Astrocyte (in vitro differentiated cells and primary cell): ENCODE measurements around the gene APOBEC2. TPM values are rescaled to one million over a fixed set of nuclear protein-coding genes. Genes with fewer than 3 reads are reported as not detected.

Experiments
- DNase-seq: peaks from one replicate; pipeline ENCODE4 v3.0.0-alpha.2; 2010; ENCODE audit warnings: low read depth
- FAIRE-seq: peaks from 2 replicates; lab custom pipeline; 2011; peaks lifted over from hg19 to GRCh38; lab: Jason Lieb, UNC
- H2AFZ ChIP-seq: 2 replicates; pipeline ENCODE4 v1.6.0; 2012; ENCODE audit warnings: low read depth, low read length, inconsistent platforms
- H3K27ac ChIP-seq: 2 replicates; pipeline ENCODE4 v1.5.1; 2011; ENCODE audit warnings: low read depth, low read length, inconsistent platforms
- H3K27me3 ChIP-seq: 2 replicates; pipeline ENCODE4 v1.6.0; 2011; ENCODE audit warnings: low read length, inconsistent platforms; ENCODE audit not compliant: insufficient read depth
- H3K36me3 ChIP-seq: 2 replicates; pipeline ENCODE4 v1.5.1; 2011; ENCODE audit warnings: low read length, inconsistent platforms; ENCODE audit not compliant: insufficient read depth
- H3K4me1 ChIP-seq: 2 replicates; pipeline ENCODE4 v1.5.1; 2011; ENCODE audit warnings: low read length, inconsistent platforms; ENCODE audit not compliant: insufficient read depth
- H3K4me2 ChIP-seq: 2 replicates; pipeline ENCODE4 v1.6.0; 2012; ENCODE audit warnings: low read length, inconsistent platforms
- H3K4me3 ChIP-seq: 2 replicates; pipeline ENCODE4 v1.5.1; 2011; ENCODE audit warnings: low read depth, mild to moderate bottlenecking, low read length, inconsistent platforms; ENCODE audit not compliant: insufficient read depth
- H3K79me2 ChIP-seq: 2 replicates; pipeline ENCODE4 v1.6.0; 2012; ENCODE audit warnings: mild to moderate bottlenecking, low read length, inconsistent platforms; ENCODE audit not compliant: insufficient read depth
- H3K9ac ChIP-seq: 2 replicates; pipeline ENCODE4 v1.6.0; 2012; ENCODE audit warnings: mild to moderate bottlenecking, low read length, inconsistent platforms
- H3K9me3 ChIP-seq: 2 replicates; pipeline ENCODE4 v1.5.1; 2012; ENCODE audit warnings: low read depth, mild to moderate bottlenecking, low read length, inconsistent platforms; ENCODE audit not compliant: insufficient read depth
- H4K20me1 ChIP-seq: 2 replicates; pipeline ENCODE4 v1.6.0; 2012; ENCODE audit warnings: low read length, inconsistent platforms; ENCODE audit not compliant: insufficient read depth
- H3K27ac Mint-ChIP-seq: one replicate; pipeline ENCODE4 v1.8.0; 2021; ENCODE audit warnings: mild to moderate bottlenecking, mixed read lengths; ENCODE audit not compliant: unreplicated experiment
- H3K27me3 Mint-ChIP-seq: one replicate; pipeline ENCODE4 v1.8.0; 2021; ENCODE audit warnings: low read depth, mixed read lengths; ENCODE audit not compliant: unreplicated experiment
- H3K36me3 Mint-ChIP-seq: one replicate; pipeline ENCODE4 v1.8.0; 2021; ENCODE audit warnings: low read depth, mixed read lengths; ENCODE audit not compliant: unreplicated experiment
- H3K4me1 Mint-ChIP-seq: one replicate; pipeline ENCODE4 v1.8.0; 2021; ENCODE audit warnings: low read depth, mixed read lengths; ENCODE audit not compliant: unreplicated experiment
- H3K4me3 Mint-ChIP-seq: one replicate; pipeline ENCODE4 v1.8.0; 2021; ENCODE audit warnings: mild to moderate bottlenecking, moderate library complexity, mixed read lengths; ENCODE audit not compliant: unreplicated experiment
- H3K9me3 Mint-ChIP-seq: one replicate; pipeline ENCODE4 v1.8.0; 2021; ENCODE audit warnings: mild to moderate bottlenecking, mixed read lengths; ENCODE audit not compliant: unreplicated experiment
- CTCF ChIP-seq: IDR thresholded peaks from 2 replicates; pipeline ENCODE4 v1.5.1; 2011; ENCODE audit warnings: low read depth, mild to moderate bottlenecking, inconsistent platforms, low read length, moderate library complexity; ENCODE audit not compliant: insufficient read depth
- EZH2 ChIP-seq: IDR thresholded peaks from 2 replicates; pipeline ENCODE4 v1.6.1; 2012; ENCODE audit warnings: mild to moderate bottlenecking, low read length, inconsistent platforms; ENCODE audit not compliant: insufficient read depth
- total RNA-seq: library from RNA; stranded (reverse); gene quantifications from 2 replicates; pipeline ENCODE4 v1.2.1, GENCODE V29; 2021

The APOBEC2 gene
- total RNA-seq, 1 donor from 2014 or later: not detected

GRCh38 chr6:41062056-41062455 lies 9.1 kb downstream of the APOBEC2 start:
- Histone ChIP-seq H3K4me1 (no peaks in the 10 kb centered on the region), H3K79me2 (no peaks in the 10 kb centered on the region), H3K9ac (no peak overlapping the region), H3K36me3 (no peaks in the 10 kb centered on the region), H3K27me3 (no peaks in the 10 kb centered on the region), H2AFZ (no peak overlapping the region), H3K27ac (no peak overlapping the region), H4K20me1 (no peaks in the 10 kb centered on the region), H3K4me3 (no peak overlapping the region), H3K4me2 (no peak overlapping the region), H3K9me3 (no peaks in the 10 kb centered on the region)
- DNase-seq: no peak
- Mint-ChIP-seq H3K4me1 (peaks cover 17% of the 10 kb centered on the region), H3K36me3 (no peaks in the 10 kb centered on the region), H3K4me3 (no peak overlapping the region), H3K27me3 (no peaks in the 10 kb centered on the region), H3K27ac (no peak overlapping the region), H3K9me3 (no peaks in the 10 kb centered on the region)
- TF ChIP-seq CTCF (no peak), EZH2 (no peak)
- no peak for FAIRE-seq

DNA sequence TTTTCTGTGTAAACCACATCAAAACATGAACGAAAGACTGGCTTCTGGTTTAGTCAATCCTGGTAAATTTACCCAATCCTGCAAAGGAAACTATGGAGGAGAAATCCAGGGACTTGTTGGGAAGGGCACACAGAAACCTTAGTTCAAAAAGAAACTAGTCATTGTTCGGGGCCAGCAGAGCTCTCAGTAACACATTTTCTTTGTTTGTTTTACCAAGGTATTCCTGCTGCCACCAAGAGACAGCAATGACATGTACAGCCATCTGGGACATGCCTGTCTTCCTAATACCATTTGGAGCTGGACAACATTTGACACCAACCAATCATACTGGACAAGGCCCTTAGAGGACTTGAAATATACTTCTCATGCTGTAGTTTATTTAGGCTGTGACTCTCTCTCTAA lies 10.9 kb downstream of the APOBEC2 start:
- no peaks in the 10 kb centered on the region for H3K9me3 Mint-ChIP-seq
- no peak for TF ChIP-seq CTCF
- TF ChIP-seq EZH2: no peak
- no peak overlapping the region for H3K27ac Mint-ChIP-seq
- no peak for FAIRE-seq
- Histone ChIP-seq H4K20me1 (no peaks in the 10 kb centered on the region), H3K4me1 (no peaks in the 10 kb centered on the region), H3K4me3 (no peak overlapping the region), H2AFZ (no peak overlapping the region), H3K79me2 (no peaks in the 10 kb centered on the region), H3K36me3 (peaks cover 4% of the 10 kb centered on the region), H3K27ac (no peak overlapping the region), H3K9ac (no peak overlapping the region), H3K27me3 (no peaks in the 10 kb centered on the region), H3K4me2 (no peak overlapping the region), H3K9me3 (no peaks in the 10 kb centered on the region)
- no peaks in the 10 kb centered on the region for H3K36me3 Mint-ChIP-seq
- no peaks in the 10 kb centered on the region for H3K27me3 Mint-ChIP-seq
- DNase-seq: no peak
- H3K4me1 Mint-ChIP-seq: peaks cover 15% of the 10 kb centered on the region
- no peak overlapping the region for H3K4me3 Mint-ChIP-seq

DNA sequence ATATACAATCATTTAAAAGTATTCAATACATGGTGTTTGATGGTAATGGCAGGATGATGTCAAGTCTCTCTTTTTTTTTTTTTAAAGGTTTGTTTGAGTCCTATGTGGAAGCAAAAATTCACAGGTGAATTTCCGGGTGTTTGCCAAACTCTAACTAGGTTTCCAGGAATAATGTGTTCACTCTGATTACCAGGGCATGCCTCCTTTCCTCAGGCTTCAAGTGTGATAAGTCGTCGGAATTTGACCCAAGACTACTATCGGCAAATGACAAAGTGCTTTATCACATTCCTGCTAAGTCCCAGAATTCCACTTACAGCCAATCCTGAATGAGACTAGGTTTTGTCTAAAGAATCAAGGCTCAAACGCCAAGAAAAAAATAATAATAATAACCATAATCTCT lies 11.8 kb downstream of the APOBEC2 start:
- H3K4me1 Mint-ChIP-seq: peaks cover 7% of the 10 kb centered on the region

More for the DNA sequence above, 11.8 kb downstream of the APOBEC2 start:
- H3K27me3 ChIP-seq: no peaks in the 10 kb centered on the region
- H3K9me3 Mint-ChIP-seq: no peaks in the 10 kb centered on the region
- peaks cover 4% of the 10 kb centered on the region for H3K36me3 ChIP-seq
- H3K9me3 ChIP-seq: no peaks in the 10 kb centered on the region
- H3K4me3 ChIP-seq: no peak overlapping the region
- no peak overlapping the region for H3K4me2 ChIP-seq
- H3K4me1 ChIP-seq: no peaks in the 10 kb centered on the region
- no peaks in the 10 kb centered on the region for H3K36me3 Mint-ChIP-seq
- no peak overlapping the region for H2AFZ ChIP-seq
- H3K79me2 ChIP-seq: no peaks in the 10 kb centered on the region
- no peak overlapping the region for H3K27ac ChIP-seq
- no peak overlapping the region for H3K4me3 Mint-ChIP-seq
- no peak for TF ChIP-seq CTCF
- no peak for TF ChIP-seq EZH2
- no peak for DNase-seq
- H3K9ac ChIP-seq: no peak overlapping the region
- H3K27me3 Mint-ChIP-seq: no peaks in the 10 kb centered on the region
- no peak overlapping the region for H3K27ac Mint-ChIP-seq
- FAIRE-seq: no peak
- H4K20me1 ChIP-seq: no peaks in the 10 kb centered on the region
